GM12872 (cell line): ENCODE results near the gene RALGAPA2.

Experiments used
- CTCF ChIP-seq: IDR thresholded peaks from 3 replicates; pipeline ENCODE4 v1.5.1; 2011; ENCODE audit warnings: low read depth, mild to moderate bottlenecking, low read length, moderate library complexity; ENCODE audit not compliant: insufficient read depth

Gene RALGAPA2

GRCh38 chr20:20425823-20426654 is 286.4 kb downstream of the RALGAPA2 start:
- no peak for TF ChIP-seq CTCF

GRCh38 chr20:20423117-20423516 is 289.3 kb downstream of the RALGAPA2 start:
- no peak for TF ChIP-seq CTCF

- no peak for TF ChIP-seq CTCF
These were observed 294.4 kb downstream of the RALGAPA2 start for GRCh38 chr20:20417876-20418676.

GRCh38 chr20:20415321-20415720 is 297.1 kb downstream of the RALGAPA2 start:
- no peak for TF ChIP-seq CTCF

GRCh38 chr20:20414640-20415220 is 297.7 kb downstream of the RALGAPA2 start:
- TF ChIP-seq CTCF, result no peak

- no peak for TF ChIP-seq CTCF
These were observed 298.6 kb downstream of the RALGAPA2 start for GRCh38 chr20:20413810-20414281.

GRCh38 chr20:20412750-20413149 is 299.7 kb downstream of the RALGAPA2 start:
- TF ChIP-seq CTCF, result no peak
